GM06990 (cell line): ENCODE measurements around the gene HDAC6.

Experiments
- DNase-seq: peaks from one replicate; pipeline ENCODE4 v3.0.0-alpha.2; 2011; ENCODE audit not compliant: insufficient read length; ENCODE audit errors: extremely low read depth
- H3K27me3 ChIP-seq: replicated peaks from 2 replicates; pipeline ENCODE4 v1.6.0; 2011; ENCODE audit warnings: low read length; ENCODE audit not compliant: control insufficient read depth, insufficient read depth
- H3K36me3 ChIP-seq: 2 replicates; pipeline ENCODE4 v1.5.1; 2011; ENCODE audit warnings: low read length; ENCODE audit not compliant: control insufficient read depth, insufficient read depth
- H3K4me3 ChIP-seq: replicated peaks from 2 replicates; pipeline ENCODE4 v1.5.1; 2011; ENCODE audit warnings: low read depth, mild to moderate bottlenecking, control low read depth, low read length
- TF ChIP-seq, protein P1 (sequence below): IDR thresholded peaks from 2 replicates; pipeline ENCODE4 v1.5.1; 2011; ENCODE audit warnings: low read length, control low read depth, mild to moderate bottlenecking, inconsistent platforms; ENCODE audit not compliant: insufficient read depth, poor library complexity, severe bottlenecking

The HDAC6 gene

DNA sequence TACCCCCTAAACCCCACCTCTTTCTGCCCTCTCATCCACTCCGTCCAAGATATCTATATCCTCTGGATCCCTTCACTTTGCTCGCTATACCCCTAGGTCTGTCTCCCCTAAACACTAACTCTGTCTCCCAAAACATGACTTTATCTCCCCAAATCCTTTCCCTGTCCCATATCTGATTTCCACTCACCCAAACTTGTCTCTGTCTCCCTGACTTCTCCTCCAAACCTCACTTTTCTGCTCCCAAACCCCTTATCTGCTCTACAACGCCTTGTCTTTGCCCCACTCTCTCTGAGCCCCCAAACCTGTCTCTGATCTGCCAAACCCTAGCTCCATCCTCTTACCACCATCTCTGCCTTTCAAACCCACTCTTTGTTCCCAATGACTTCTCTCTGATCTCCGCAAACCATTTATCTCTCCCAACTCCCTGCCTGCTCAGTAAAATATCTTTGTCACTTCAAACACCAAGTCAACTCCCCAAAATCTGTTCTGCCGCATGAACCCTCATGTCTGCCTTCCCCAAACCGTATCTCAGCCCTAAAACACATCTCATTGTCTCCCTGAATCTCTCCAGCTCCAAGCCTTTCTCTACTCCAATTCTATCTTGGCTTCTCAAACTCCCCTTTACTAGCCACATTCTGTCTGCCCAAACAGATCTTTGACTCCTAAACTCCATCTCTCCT, 14.9 kb upstream of the HDAC6 start:
- Histone ChIP-seq H3K4me3 (no peak overlapping the region), H3K36me3 (no peaks in the 10 kb centered on the region), H3K27me3 (no peaks in the 10 kb centered on the region)
- TF ChIP-seq, protein P1, sequence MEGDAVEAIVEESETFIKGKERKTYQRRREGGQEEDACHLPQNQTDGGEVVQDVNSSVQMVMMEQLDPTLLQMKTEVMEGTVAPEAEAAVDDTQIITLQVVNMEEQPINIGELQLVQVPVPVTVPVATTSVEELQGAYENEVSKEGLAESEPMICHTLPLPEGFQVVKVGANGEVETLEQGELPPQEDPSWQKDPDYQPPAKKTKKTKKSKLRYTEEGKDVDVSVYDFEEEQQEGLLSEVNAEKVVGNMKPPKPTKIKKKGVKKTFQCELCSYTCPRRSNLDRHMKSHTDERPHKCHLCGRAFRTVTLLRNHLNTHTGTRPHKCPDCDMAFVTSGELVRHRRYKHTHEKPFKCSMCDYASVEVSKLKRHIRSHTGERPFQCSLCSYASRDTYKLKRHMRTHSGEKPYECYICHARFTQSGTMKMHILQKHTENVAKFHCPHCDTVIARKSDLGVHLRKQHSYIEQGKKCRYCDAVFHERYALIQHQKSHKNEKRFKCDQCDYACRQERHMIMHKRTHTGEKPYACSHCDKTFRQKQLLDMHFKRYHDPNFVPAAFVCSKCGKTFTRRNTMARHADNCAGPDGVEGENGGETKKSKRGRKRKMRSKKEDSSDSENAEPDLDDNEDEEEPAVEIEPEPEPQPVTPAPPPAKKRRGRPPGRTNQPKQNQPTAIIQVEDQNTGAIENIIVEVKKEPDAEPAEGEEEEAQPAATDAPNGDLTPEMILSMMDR: no peak
- no peak for DNase-seq

DNA sequence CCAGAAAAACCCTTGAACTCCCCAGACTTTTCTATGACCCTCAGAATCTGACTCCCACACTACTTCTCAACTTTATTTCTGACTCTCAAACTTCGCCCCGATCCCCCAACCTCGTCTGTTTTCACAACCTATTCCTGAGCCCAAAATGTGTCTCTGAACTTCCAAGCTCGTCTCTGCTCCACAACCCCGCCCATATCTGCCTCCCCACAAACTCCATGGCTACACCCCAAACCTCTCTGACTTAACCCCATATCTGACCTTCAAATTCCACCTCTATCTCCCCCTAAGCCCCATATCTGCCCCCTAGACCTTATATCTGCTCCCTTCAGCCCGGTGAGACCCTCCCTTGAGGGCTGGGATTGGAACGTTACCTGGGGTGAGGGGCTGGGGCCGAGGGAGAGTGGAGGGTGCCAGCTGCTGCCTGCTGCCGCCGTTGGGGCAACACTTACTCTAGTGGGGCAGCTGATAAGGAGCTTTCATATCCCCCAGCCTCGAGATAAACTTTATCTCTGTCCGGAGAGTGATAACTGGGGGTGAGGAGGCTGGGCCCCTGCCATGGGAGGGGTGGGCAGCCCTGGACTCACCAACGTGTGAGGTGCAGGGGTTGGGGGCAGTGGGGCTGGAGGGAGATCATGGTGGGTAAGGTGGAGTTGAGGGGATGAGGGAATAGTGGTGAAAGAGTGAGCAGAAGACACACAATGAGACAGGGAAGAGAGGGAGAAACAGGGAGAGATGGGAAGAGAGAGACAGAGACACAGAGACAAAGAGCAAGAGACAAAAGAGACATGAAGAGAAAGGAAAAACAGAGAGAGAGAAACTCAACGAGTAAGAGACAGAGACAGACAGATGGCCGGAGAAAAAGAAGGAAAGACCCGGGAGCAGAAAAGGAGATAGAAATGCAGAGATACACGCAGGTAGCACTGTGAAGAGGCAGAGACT, 14.1 kb upstream of the HDAC6 start:
- H3K36me3 ChIP-seq: no peaks in the 10 kb centered on the region
- TF ChIP-seq, protein P1: no peak
- no peaks in the 10 kb centered on the region for H3K27me3 ChIP-seq
- no peak for DNase-seq
- no peak overlapping the region for H3K4me3 ChIP-seq

DNA sequence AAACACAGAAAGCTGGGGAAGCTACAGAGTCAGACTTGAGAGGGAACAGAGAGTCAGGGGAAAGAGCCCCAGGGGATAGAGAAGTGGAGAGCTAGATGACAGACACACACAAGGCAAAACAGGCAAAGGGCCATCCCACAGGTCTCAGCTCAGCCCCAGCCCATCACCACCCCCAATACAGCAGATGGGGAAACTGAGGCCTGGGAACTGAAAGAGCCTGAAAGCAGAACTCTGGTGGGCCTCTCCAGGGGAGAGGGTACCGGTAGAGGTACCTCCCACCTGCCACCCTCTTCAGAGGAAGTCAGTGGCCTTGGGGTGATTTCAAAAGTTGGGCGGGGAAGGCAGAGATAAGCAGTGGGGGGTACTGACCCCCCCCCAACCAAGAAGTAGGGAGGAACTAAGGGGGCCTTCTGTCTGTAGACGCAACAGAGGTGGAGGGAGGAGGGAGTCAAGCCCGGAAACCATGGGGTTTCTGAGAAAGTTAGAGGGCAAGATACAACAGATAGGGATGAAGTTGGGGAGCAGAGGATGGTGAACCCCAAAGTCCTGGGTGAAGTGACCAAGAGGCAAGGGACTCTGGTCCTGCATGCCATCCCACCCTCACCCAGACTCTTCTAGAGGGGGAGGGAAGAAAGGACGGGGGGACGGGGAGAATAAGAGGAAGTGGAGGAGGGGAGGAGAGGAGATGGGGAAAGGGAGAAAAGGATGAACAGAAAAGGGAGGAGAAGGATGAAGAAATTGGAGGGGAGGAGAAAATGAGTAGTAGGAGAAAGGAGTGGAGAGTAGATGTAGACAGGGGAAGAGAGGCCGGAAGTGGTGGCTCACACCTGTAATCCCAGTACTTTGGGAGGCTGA, 12.3 kb upstream of the HDAC6 start:
- no peaks in the 10 kb centered on the region for H3K27me3 ChIP-seq
- TF ChIP-seq, protein P1: no peak
- DNase-seq: no peak

DNA sequence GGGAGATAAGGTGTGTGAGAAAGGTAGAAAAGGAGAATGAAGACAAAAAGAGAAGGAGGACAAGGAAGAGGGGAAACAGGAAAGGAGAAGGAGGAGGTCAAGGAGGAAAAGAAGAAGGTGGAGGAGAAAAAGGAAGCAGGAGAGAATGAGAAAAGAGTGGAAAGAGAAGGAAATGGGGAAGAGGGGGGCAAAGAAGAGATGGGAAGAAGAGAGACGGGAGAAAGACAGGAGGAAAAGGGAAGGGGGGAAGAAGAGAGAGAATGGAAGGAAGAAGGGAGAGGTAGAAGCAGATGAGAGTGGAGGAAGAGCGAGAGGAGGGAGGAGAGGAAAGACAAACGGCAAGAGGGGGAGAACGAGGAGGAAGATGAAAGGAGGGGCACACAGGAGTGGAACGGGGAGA, 11.4 kb upstream of the HDAC6 start:
- DNase-seq: no peak
- Histone ChIP-seq H3K4me3 (no peak overlapping the region), H3K36me3 (no peaks in the 10 kb centered on the region), H3K27me3 (no peaks in the 10 kb centered on the region)
- TF ChIP-seq, protein P1: no peak

More for the DNA sequence above, 12.3 kb upstream of the HDAC6 start:
- Histone ChIP-seq H3K36me3 (no peaks in the 10 kb centered on the region), H3K4me3 (no peak overlapping the region)

DNA sequence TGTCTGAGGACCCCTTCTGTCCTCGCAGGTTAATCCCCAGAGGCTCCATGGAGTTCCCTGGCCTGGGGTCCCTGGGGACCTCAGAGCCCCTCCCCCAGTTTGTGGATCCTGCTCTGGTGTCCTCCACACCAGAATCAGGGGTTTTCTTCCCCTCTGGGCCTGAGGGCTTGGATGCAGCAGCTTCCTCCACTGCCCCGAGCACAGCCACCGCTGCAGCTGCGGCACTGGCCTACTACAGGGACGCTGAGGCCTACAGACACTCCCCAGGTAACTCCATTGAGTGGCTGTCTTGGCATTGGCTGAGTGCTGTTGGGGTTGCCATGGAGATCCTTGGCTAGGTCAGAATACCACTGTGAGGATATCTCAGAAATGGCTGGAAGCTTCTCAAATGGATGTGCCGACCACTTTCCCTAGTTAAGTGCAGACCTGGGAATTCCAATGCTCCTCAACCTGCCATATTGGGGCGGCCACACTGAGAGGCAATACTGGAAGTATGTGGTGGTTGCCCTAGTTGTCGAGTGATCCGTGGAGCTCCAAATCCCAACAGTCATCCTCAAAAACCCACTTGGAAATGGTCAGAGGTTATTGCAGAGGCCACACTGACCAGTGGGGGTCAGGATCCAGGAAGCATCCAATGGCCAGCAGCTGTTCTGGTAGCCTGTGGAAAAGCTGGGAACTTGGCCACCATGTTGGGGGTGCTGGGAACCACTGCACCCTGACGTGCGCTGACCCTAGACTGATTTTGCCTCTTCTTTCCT, 10.6 kb upstream of the HDAC6 start:
- DNase-seq: no peak
- no peaks in the 10 kb centered on the region for H3K36me3 ChIP-seq

More for the DNA sequence above, 10.6 kb upstream of the HDAC6 start:
- TF ChIP-seq, protein P1: no peak
- H3K4me3 ChIP-seq: no peak overlapping the region
- no peaks in the 10 kb centered on the region for H3K27me3 ChIP-seq
